BLaER1 treated with 17β-estradiol and CSF1 and Interleukin-3, amounts not matched to agents 10 nM and 100 nM (cell line): ENCODE results near the gene NEO1.

Experiments
- H3K27ac ChIP-seq, 11 experiments: shearing (Covaris generic); formaldehyde crosslinking; 2 replicates each; pipeline ENCODE4 v1.8.1; 2022
- H3K27me3 ChIP-seq, 11 experiments: shearing (Covaris generic); formaldehyde crosslinking; 2 replicates each; pipeline ENCODE4 v1.8.1; 2022
- H3K36me3 ChIP-seq, 11 experiments: shearing (Covaris generic); formaldehyde crosslinking; 2 replicates each; pipeline ENCODE4 v1.8.1; 2022
- H3K4me1 ChIP-seq, 10 experiments: shearing (Covaris generic); formaldehyde crosslinking; 2 replicates each; pipeline ENCODE4 v1.8.1; 2022
- H3K4me2 ChIP-seq, 11 experiments: shearing (Covaris generic); formaldehyde crosslinking; 2 replicates each; pipeline ENCODE4 v1.8.1; 2022
- H3K4me3 ChIP-seq, 10 experiments: shearing (Covaris generic); formaldehyde crosslinking; 2 replicates each; pipeline ENCODE4 v1.8.1; 2022
- H3K9ac ChIP-seq, 11 experiments: shearing (Covaris generic); formaldehyde crosslinking; 2 replicates each; pipeline ENCODE4 v1.8.1; 2022
- H3K9me3 ChIP-seq, 11 experiments: shearing (Covaris generic); formaldehyde crosslinking; replicated peaks in 1 of 11; 2 replicates each; pipeline ENCODE4 v1.8.1; 2022
- H4K20me1 ChIP-seq, 11 experiments: shearing (Covaris generic); formaldehyde crosslinking; 2 replicates each; pipeline ENCODE4 v1.8.1; 2022
- Cebpa-rat ChIP-seq, 11 experiments: shearing (Covaris generic); IDR thresholded peaks; 2 replicates each; pipeline ENCODE4 v1.8.1; 2022

Gene NEO1

DNA sequence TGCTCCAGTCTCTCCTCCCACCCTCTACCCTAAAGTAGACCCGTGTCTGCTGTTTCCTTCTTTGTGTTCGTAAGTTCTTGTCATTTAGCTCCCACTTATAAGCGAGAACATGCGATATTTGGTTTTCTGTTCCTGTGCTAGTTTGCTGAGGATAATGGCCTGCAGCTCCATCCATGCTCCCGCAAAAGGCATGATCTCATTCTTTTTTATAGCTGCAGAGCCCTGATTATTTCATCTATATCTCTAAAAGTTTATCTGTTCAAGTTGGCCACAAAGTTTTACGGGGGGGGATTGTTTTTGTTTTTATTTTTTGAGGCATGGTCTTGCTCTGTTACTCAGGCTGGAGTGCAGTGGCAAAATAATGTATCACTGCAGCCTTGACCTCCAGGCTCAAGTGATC, 4.4 kb upstream of the NEO1 start:
- H3K4me2 ChIP-seq = no peak overlapping the region
- H3K4me1 ChIP-seq = peaks cover 0 to 9% (median 4%) of the 10 kb centered on the region in 10 experiments; a peak in 7 of 20 replicates
- no peak overlapping the region for H3K4me3 ChIP-seq
- peaks cover 11 to 26% (median 21%) of the 10 kb centered on the region in 11 experiments; a peak in 20 of 22 replicates for H3K27me3 ChIP-seq
- no peak overlapping the region for H3K27ac ChIP-seq
- no peaks in the 10 kb centered on the region for H3K9me3 ChIP-seq
- no peak for TF ChIP-seq Cebpa-rat (IDR thresholded peaks at IDR 0.05)
- no peaks in the 10 kb centered on the region for H4K20me1 ChIP-seq
- H3K36me3 ChIP-seq = no peaks in the 10 kb centered on the region
- no peak overlapping the region for H3K9ac ChIP-seq

DNA sequence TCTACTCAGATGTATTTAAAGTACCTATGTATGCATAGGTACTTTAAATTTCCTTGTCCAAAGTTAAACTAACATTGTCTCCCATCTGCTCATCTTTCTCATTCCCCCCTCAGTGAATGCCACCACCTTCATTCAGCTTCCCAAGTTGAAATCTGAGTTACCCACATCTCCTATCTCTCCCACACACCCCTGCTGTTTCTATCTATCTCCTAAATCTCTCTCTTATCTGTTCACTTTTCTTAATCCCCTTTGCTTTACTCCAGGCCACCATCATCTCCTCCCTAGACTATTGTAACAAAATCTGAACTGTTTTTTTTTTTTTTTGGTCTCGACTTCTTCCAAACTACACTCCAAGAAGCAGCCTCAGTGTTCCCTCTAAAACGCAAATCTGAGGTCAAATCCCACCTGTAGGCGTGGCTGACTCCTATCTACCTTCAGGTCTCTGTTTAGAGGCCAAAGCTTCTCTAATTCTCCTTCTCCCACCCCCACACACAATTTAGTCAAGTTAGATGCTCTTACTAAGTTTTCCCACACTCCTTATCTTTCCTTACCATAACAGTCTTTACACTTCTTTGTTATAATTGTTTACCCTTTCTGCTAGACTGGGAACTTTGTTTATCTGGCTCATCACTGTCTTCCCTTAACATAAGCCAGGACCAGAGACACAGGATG, 3.5 kb upstream of the NEO1 start:
- H3K4me3 ChIP-seq = no peak overlapping the region
- TF ChIP-seq Cebpa-rat (IDR thresholded peaks at IDR 0.05) = no peak
- H3K9ac ChIP-seq = no peak overlapping the region
- peaks cover 11 to 26% (median 21%) of the 10 kb centered on the region in 11 experiments; a peak in 20 of 22 replicates for H3K27me3 ChIP-seq
- no peaks in the 10 kb centered on the region for H3K36me3 ChIP-seq
- no peaks in the 10 kb centered on the region for H3K9me3 ChIP-seq
- no peak overlapping the region for H3K27ac ChIP-seq
- H3K4me1 ChIP-seq = peaks cover 5 to 16% (median 9%) of the 10 kb centered on the region in 10 experiments; a peak in 19 of 20 replicates
- no peaks in the 10 kb centered on the region for H4K20me1 ChIP-seq
- H3K4me2 ChIP-seq = no peak overlapping the region

- Histone ChIP-seq H3K27ac (no peak overlapping the region), H4K20me1 (peaks cover 0 to 5% (median 0%) of the 10 kb centered on the region in 11 experiments; a peak in 1 of 22 replicates), H3K9me3 (no peaks in the 10 kb centered on the region), H3K27me3 (peaks cover 11 to 26% (median 21%) of the 10 kb centered on the region in 11 experiments; a peak in 20 of 22 replicates), H3K9ac (no peak overlapping the region), H3K36me3 (no peaks in the 10 kb centered on the region), H3K4me3 (no peak overlapping the region), H3K4me1 (peaks cover 7 to 25% (median 13%) of the 10 kb centered on the region in 10 experiments; a peak in 19 of 20 replicates), H3K4me2 (no peak overlapping the region)
- no peak for TF ChIP-seq Cebpa-rat (IDR thresholded peaks at IDR 0.05)
Observed at GRCh38 chr15:73049564-73050215, 2.6 kb upstream of the NEO1 start.

- H4K20me1 ChIP-seq = peaks cover 0 to 7% (median 0%) of the 10 kb centered on the region in 11 experiments; a peak in 2 of 22 replicates
- no peaks in the 10 kb centered on the region for H3K36me3 ChIP-seq
- peak overlapping the region; percentile 79 to 98 (median 89) for H3K4me3 ChIP-seq
- H3K4me2 ChIP-seq = peak overlapping the region; percentile 80 to 97 (median 93); a peak in 21 of 22 replicates
- no peak for TF ChIP-seq Cebpa-rat (IDR thresholded peaks at IDR 0.05)
- no peaks in the 10 kb centered on the region for H3K9me3 ChIP-seq
- H3K4me1 ChIP-seq = peaks cover 7 to 25% (median 13%) of the 10 kb centered on the region in 10 experiments; a peak in 19 of 20 replicates
- peak overlapping the region; percentile 71 to 90 (median 83); a peak in 18 of 22 replicates for H3K9ac ChIP-seq
- H3K27ac ChIP-seq = peak overlapping the region in 3 of 11 experiments; percentile 68 to 83 (median 80); a peak in 4 of 22 replicates
- peaks cover 11 to 26% (median 21%) of the 10 kb centered on the region in 11 experiments; a peak in 20 of 22 replicates for H3K27me3 ChIP-seq
Observed at GRCh38 chr15:73050561-73051295, 1.5 kb upstream of the NEO1 start.

- peak overlapping the region; percentile 59 to 83 (median 77) for H3K27ac ChIP-seq
Observed at GRCh38 chr15:73051391-73051806, 864 bp upstream of the NEO1 start.

DNA sequence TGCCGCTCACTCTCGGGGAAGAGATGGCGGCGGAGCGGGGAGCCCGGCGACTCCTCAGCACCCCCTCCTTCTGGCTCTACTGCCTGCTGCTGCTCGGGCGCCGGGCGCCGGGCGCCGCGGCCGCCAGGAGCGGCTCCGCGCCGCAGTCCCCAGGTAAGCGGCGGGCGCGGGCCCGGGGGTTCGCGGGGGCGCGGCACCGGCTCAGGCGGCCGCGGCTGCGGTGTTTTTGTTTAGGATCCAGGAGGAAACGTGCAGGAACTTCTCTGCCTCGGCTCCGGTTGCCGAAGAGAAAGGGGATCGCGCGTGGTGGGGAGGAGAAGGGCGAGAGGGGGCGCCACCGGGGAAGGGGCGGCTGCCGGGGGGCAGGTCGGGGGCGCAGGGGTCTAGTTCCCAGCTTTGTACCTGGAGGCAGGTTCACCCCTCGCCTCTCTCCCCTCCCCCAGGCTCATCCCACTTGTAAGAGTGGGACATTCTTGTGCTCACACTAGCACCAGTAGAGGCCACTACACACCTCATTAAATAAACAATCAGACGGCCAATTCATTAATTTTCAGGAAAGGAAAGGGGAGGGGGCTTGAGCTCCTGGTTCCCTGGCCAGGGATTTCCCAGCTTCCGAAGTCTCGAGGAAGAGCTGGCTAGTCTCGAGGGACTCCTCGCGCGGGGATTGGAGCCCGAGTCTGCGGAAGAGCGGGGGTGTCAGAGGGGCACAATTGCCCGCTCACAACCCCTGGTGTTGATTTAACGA, 562 bp downstream of the NEO1 start:
- H3K9me3 ChIP-seq = no peaks in the 10 kb centered on the region
- TF ChIP-seq Cebpa-rat (IDR thresholded peaks at IDR 0.05) = no peak
- peaks cover 7 to 25% (median 13%) of the 10 kb centered on the region in 10 experiments; a peak in 19 of 20 replicates for H3K4me1 ChIP-seq
- no peaks in the 10 kb centered on the region for H3K36me3 ChIP-seq
- peak overlapping the region; percentile 79 to 89 (median 84) for H3K9ac ChIP-seq
- peak overlapping the region; percentile 20 to 84 (median 75); a peak in 21 of 22 replicates for H3K27ac ChIP-seq
- H3K4me2 ChIP-seq = peak overlapping the region; percentile 77 to 97 (median 84)
- H3K27me3 ChIP-seq = peaks cover 11 to 26% (median 21%) of the 10 kb centered on the region in 11 experiments; a peak in 20 of 22 replicates
- peaks cover 0 to 7% (median 0%) of the 10 kb centered on the region in 11 experiments; a peak in 2 of 22 replicates for H4K20me1 ChIP-seq
- peak overlapping the region; percentile 86 to 98 (median 91) for H3K4me3 ChIP-seq

More at GRCh38 chr15:73051391-73051806, 864 bp upstream of the NEO1 start:
- H3K4me3 ChIP-seq = peak overlapping the region; percentile 79 to 98 (median 89)
- H3K4me2 ChIP-seq = peak overlapping the region; percentile 80 to 97 (median 93)
- peaks cover 7 to 25% (median 13%) of the 10 kb centered on the region in 10 experiments; a peak in 19 of 20 replicates for H3K4me1 ChIP-seq
- TF ChIP-seq Cebpa-rat (IDR thresholded peaks at IDR 0.05) = no peak
- peaks cover 0 to 7% (median 0%) of the 10 kb centered on the region in 11 experiments; a peak in 2 of 22 replicates for H4K20me1 ChIP-seq
- H3K27me3 ChIP-seq = peaks cover 11 to 26% (median 21%) of the 10 kb centered on the region in 11 experiments; a peak in 20 of 22 replicates
- H3K9me3 ChIP-seq = no peaks in the 10 kb centered on the region
- H3K9ac ChIP-seq = peak overlapping the region; percentile 71 to 90 (median 83)
- H3K36me3 ChIP-seq = no peaks in the 10 kb centered on the region

DNA sequence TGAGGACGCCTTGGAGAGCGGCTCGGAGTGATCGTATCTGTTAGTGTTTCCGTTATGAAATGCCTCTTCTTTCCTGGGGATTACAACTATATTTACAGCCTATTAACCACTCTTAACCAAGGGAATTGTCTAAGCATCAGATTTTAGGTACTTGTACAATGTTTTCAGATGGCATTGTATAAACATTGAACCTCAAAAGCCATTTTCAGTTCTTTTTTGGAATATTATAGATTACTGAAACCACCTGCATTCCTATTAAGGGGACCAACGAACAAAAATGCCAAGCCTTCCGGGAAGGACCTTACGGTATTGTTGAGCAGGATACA, 1.1 kb downstream of the NEO1 start:
- Histone ChIP-seq H3K9me3 (no peaks in the 10 kb centered on the region), H3K27ac (peak overlapping the region in 9 of 11 experiments; percentile 57 to 84 (median 76); a peak in 14 of 22 replicates), H3K9ac (peak overlapping the region; percentile 79 to 89 (median 84)), H4K20me1 (peaks cover 0 to 7% (median 0%) of the 10 kb centered on the region in 11 experiments; a peak in 2 of 22 replicates), H3K4me1 (peaks cover 7 to 25% (median 13%) of the 10 kb centered on the region in 10 experiments; a peak in 19 of 20 replicates), H3K4me2 (peak overlapping the region; percentile 77 to 97 (median 84)), H3K36me3 (no peaks in the 10 kb centered on the region), H3K4me3 (peak overlapping the region; percentile 86 to 98 (median 91)), H3K27me3 (peaks cover 11 to 26% (median 21%) of the 10 kb centered on the region in 11 experiments; a peak in 20 of 22 replicates)
- TF ChIP-seq Cebpa-rat (IDR thresholded peaks at IDR 0.05) = no peak
